Esophagus muscularis mucosa (tissue), 3 donors: ENCODE results near the gene DOCK1.
A peak's percentile ranks its signal among the peaks of the same experiment; 100 is the strongest.

Source experiments
- POLR2A ChIP-seq: fragments of 450-650 bp; IDR thresholded peaks from one replicate; pipeline ENCODE4 v1.6.1; 2017; ENCODE audit warnings: antibody characterized with exemption, moderate library complexity, mild to moderate bottlenecking, low read depth
- POLR2AphosphoS5 ChIP-seq, 2 donors: sonication (generic); formaldehyde crosslinking; IDR thresholded peaks; one replicate each; pipeline ENCODE4 v1.6.1; 2017; ENCODE audit warnings: antibody characterized with exemption in 2 of 2
- TF ChIP-seq, protein P1 (sequence below), 3 experiments: fragments of 200-600 bp in 2 of 3; fragments of 450-650 bp in 1 of 3; sonication (generic) in 2 of 3; IDR thresholded peaks; one replicate each; pipeline ENCODE4 v1.5.1; 2017 to 2019; ENCODE audit warnings: antibody characterized with exemption in 3 of 3, mild to moderate bottlenecking in 2 of 3, moderate library complexity in 1 of 3

DNA sequence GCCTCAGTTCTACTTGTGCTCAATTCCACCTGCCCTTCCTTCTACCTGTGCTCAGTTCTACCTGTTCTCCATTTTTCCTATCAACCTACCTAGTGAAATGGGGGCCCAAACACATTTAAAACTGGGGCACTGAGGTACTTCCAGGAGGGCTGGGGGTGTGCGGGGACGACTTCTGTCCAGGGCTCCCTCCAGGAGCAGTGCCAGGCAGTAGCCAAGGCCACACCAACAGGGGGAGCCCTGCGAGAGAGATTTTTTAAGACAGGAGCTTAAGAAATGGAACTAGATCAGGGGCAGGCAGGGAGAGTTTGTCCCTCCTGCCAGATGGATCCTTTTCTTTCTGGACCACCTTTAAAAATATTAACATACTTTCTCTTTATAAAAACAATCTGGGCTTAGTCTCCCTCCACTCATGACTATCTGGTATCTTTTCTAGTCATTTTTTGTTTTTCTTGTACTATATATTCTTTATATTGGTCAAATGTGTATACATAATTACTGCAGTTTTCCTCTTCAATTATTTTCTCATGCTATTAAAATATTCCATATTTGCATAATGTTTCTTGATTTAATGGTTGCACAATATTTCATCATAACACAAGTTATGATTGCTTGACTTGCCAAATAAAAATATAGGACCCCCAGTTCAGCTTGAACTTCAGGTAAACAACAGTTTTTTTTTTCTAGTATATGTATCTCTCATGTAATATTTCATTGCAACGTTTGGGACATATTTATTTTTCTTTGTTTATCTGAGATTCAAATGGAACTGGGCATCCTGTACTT, 338.5 kb downstream of the DOCK1 start:
- no peak for TF ChIP-seq POLR2AphosphoS5 (IDR thresholded peaks at IDR 0.05)
- TF ChIP-seq, protein P1, sequence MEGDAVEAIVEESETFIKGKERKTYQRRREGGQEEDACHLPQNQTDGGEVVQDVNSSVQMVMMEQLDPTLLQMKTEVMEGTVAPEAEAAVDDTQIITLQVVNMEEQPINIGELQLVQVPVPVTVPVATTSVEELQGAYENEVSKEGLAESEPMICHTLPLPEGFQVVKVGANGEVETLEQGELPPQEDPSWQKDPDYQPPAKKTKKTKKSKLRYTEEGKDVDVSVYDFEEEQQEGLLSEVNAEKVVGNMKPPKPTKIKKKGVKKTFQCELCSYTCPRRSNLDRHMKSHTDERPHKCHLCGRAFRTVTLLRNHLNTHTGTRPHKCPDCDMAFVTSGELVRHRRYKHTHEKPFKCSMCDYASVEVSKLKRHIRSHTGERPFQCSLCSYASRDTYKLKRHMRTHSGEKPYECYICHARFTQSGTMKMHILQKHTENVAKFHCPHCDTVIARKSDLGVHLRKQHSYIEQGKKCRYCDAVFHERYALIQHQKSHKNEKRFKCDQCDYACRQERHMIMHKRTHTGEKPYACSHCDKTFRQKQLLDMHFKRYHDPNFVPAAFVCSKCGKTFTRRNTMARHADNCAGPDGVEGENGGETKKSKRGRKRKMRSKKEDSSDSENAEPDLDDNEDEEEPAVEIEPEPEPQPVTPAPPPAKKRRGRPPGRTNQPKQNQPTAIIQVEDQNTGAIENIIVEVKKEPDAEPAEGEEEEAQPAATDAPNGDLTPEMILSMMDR (IDR thresholded peaks at IDR 0.05) = peak in 1 of 3 experiments; percentile 38
- no peak for TF ChIP-seq POLR2A
